BJ (cell line): ENCODE measurements around the gene TCF3. TPM values are rescaled to one million over a fixed set of nuclear protein-coding genes. Genes with fewer than 3 reads are reported as not detected.

ENCODE experiments used
- CTCF ChIA-PET: fragments of 350-600 bp; formaldehyde crosslinking; extraction: SDS; loops from one replicate; lab custom pipeline; 2021; ENCODE audit warnings: antibody characterized with exemption, inconsistent platforms; lab: Yijun Ruan, JAX
- POLR2A ChIA-PET: fragments of 300-600 bp; sonication (Branson Sonifier 250); formaldehyde crosslinking; extraction: SDS; loops from one replicate; lab custom pipeline; 2021; ENCODE audit warnings: antibody characterized with exemption; lab: Charles Lee
- DNase-seq: peaks from one replicate; pipeline ENCODE4 v3.0.0-alpha.2; 2011; ENCODE audit warnings: low read depth
- H3K27me3 ChIP-seq: 2 replicates; pipeline ENCODE4 v1.6.0; 2011; ENCODE audit warnings: low read length; ENCODE audit not compliant: control insufficient read depth, insufficient read depth
- H3K36me3 ChIP-seq: 2 replicates; pipeline ENCODE4 v1.5.1; 2011; ENCODE audit warnings: low read length; ENCODE audit not compliant: control insufficient read depth, insufficient read depth
- H3K4me3 ChIP-seq: 2 replicates; pipeline ENCODE4 v1.5.1; 2011; ENCODE audit warnings: low read depth, mild to moderate bottlenecking, control low read depth, low read length
- CTCF ChIP-seq: IDR thresholded peaks from 2 replicates; pipeline ENCODE4 v1.5.1; 2011; ENCODE audit warnings: low read depth, mild to moderate bottlenecking, control low read depth, inconsistent platforms, low read length, moderate library complexity; ENCODE audit not compliant: insufficient read depth
- polyA minus RNA-seq: library from RNA; depleted of rRNA, polyadenylated mRNA; stranded (reverse); fragments of >200 nt; gene quantifications from 2 replicates; pipeline ENCODE4 v1.2.3, GENCODE V29; 2011; rRNA and poly(A)+ RNA removed
- polyA plus RNA-seq: library from polyadenylated mRNA; depleted of rRNA; stranded (reverse); fragments of >200 nt; gene quantifications from 2 replicates; pipeline ENCODE4 v1.2.3, GENCODE V29; 2011; rRNA removed

TCF3 gene
- polyA plus RNA-seq: 32.6 and 49.8 TPM in 2 replicates
- 16.8 and 20.7 TPM in 2 replicates for polyA minus RNA-seq

DNA sequence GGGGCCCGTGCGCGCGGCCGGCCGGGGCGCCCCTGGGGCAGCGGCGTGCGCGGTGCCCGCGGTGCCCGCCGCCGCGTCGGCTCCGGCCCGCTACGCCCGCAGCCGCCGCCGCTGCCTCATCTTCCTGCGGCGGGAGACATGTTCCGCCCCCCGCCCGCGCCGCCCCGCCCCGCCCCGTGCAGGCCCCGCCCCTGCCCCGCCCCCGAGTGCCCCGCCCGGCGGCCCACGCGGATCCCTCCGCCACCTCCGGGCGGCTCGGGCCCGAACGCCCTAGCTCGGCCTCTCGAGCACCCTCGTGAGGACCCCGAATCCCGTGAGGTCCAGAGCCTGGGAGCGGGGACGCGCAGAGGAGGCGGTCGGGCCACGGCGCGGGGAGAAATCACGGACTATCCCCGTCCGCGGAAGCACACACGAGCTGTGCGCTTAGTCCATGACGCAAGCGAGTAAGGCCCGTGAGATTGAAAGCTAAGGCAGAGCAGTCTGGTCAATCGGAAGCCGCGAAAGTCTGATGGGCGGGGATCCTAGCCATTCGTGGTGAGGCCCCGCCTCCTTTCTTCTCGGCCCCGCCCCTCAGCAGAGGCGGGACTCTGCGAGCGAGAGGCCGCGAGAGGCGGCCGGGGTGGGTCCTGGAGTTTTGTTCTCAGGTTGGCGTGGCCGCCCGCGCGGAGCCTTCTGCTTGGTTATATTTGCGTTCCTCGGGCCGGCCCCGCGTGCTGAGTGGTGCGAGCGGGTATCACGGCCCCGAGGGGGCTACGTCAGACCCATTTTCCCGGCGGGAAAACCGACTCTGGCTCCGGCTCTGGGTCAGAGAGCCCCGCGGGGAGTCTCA is at the start of gene TCF3:
TSS of gene TCF3 (minus strand) at position 145 of the 829 bp plus-strand sequence. CDS start 2,367 bp downstream, outside the sequence.
- POLR2A ChIA-PET: no interaction called here
- H3K27me3 ChIP-seq: no peaks in the 10 kb centered on the region
- CTCF ChIA-PET: interaction anchor here (0.6 to 4.2 kb wide), 5 partner anchors 20 to 209 kb away, joined by 3 to 15 read pairs (median 4); partner anchors contain the start of gene UQCR11

GRCh38 chr19:1700733-1701663 is 48.6 kb upstream of the TCF3 start:
- no peak overlapping the region for H3K4me3 ChIP-seq
- CTCF ChIA-PET: no interaction called here
- DNase-seq: no peak
- POLR2A ChIA-PET: no interaction called here
- no peak for TF ChIP-seq CTCF
- peaks cover 11% of the 10 kb centered on the region for H3K27me3 ChIP-seq
- no peaks in the 10 kb centered on the region for H3K36me3 ChIP-seq

More for the DNA sequence above, at the start of gene TCF3:
- DNase-seq: peak; percentile 87
- H3K4me3 ChIP-seq: peak within 1 kb of the TSS; percentile 78
- no peak for TF ChIP-seq CTCF
- peaks cover 11% of the 10 kb centered on the region for H3K36me3 ChIP-seq

- TF ChIP-seq CTCF: no peak
- CTCF ChIA-PET: no interaction called here
- Histone ChIP-seq H3K27me3 (peaks cover 11% of the 10 kb centered on the region), H3K36me3 (no peaks in the 10 kb centered on the region), H3K4me3 (no peak overlapping the region)
- DNase-seq: no peak
- POLR2A ChIA-PET: no interaction called here
Observed at GRCh38 chr19:1699998-1700732, 47.8 kb upstream of the TCF3 start.

DNA sequence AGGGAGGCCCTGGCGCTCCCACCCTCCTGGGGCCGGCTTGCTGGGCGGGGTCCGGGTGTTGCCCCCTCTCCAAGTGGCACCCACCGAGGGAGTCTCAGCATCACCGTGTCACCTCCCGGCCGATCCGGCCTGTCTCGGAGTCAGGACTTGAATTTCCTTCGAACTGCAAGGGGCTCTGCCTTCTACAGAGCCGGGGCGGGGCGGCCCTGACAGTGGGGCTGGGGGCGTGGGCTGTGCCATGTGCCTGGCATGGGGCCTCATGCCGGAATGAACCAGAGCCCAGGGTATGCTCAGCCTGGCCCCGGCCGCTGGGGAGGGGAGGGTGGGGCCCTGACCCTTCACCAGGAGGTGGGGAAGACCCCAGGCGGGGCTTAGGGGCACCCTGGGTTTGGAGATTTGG is 47.0 kb upstream of the TCF3 start:
- ChIA-PET POLR2A (no interaction called here), CTCF (no interaction called here)
- peaks cover 11% of the 10 kb centered on the region for H3K27me3 ChIP-seq
- no peak for TF ChIP-seq CTCF
- H3K36me3 ChIP-seq: no peaks in the 10 kb centered on the region
- no peak for DNase-seq
- H3K4me3 ChIP-seq: no peak overlapping the region
